ENCODE measurements around the gene LRIG1. TPM values are rescaled to one million over a fixed set of nuclear protein-coding genes. Genes with fewer than 3 reads are reported as not detected.

LRIG1 gene
- total RNA-seq, 1 experiment from 2014 or later: 2.2 TPM

GRCh38 chr3:66437341-66437929 is 63.4 kb downstream of the LRIG1 start:
- Histone ChIP-seq H3K4me2 (ENCODE audit: low read length) (no peak overlapping the region), H3K4me3 (ENCODE audit: low read length) (no peak overlapping the region), H3K9ac (ENCODE audit: low read length) (no peak overlapping the region), H3K79me2 (ENCODE audit: low read length) (no peaks in the 10 kb centered on the region), H3K27ac (ENCODE audit: low read length) (no peak overlapping the region), H3F3A (ENCODE audit: low read length, unreplicated experiment) (no peaks in the 10 kb centered on the region), H4K20me1 (ENCODE audit: low read length) (no peaks in the 10 kb centered on the region), H2AFZ (ENCODE audit: low read length) (no peak overlapping the region), H3K27me3 (ENCODE audit: low read length) (no peaks in the 10 kb centered on the region), H3K9me2 (replicated peaks; ENCODE audit: low read length) (no peaks in the 10 kb centered on the region), H3K9me3 (ENCODE audit: low read length) (no peaks in the 10 kb centered on the region), H3K4me1 (ENCODE audit: insufficient read depth, low read length) (peaks cover 8% of the 10 kb centered on the region; the same call in 1 of the 2 replicates), H3K36me3 (ENCODE audit: low read depth, low read length) (no peaks in the 10 kb centered on the region)
- DNase-seq (no peak), ATAC-seq (no peak)
- intact Hi-C loops (cut with micrococcal nuclease): no loop called here
- ChIA-PET POLR2A (ENCODE audit: unreplicated experiment) (no interaction called here), CTCF (no interaction called here)
- TF ChIP-seq EZH2 (IDR thresholded peaks at IDR 0.05; ENCODE audit: low read length, unreplicated experiment): no peak
- TF ChIP-seq CTCF (conservative IDR thresholded peaks at IDR 0.05; ENCODE audit: low read depth, low read length): no peak
- TF ChIP-seq EZH2phosphoT487 (IDR thresholded peaks at IDR 0.05; ENCODE audit: borderline replicate concordance, low read length): no peak
- BruUV-seq (replicated peaks): no TSS peak

- H3K27me3 ChIP-seq (ENCODE audit: low read length): no peaks in the 10 kb centered on the region
- no peak overlapping the region for H3K9ac ChIP-seq (ENCODE audit: low read length)
- no peaks in the 10 kb centered on the region for H3K9me3 ChIP-seq (ENCODE audit: low read length)
- no peaks in the 10 kb centered on the region for H3K36me3 ChIP-seq (ENCODE audit: low read depth, low read length)
- CTCF ChIA-PET: no interaction called here
- no peaks in the 10 kb centered on the region for H3K9me2 ChIP-seq (replicated peaks; ENCODE audit: low read length)
- H3F3A ChIP-seq (ENCODE audit: low read length, unreplicated experiment): no peaks in the 10 kb centered on the region
- no peak for DNase-seq
- no peaks in the 10 kb centered on the region for H3K79me2 ChIP-seq (ENCODE audit: low read length)
- no peaks in the 10 kb centered on the region for H4K20me1 ChIP-seq (ENCODE audit: low read length)
- H3K4me2 ChIP-seq (ENCODE audit: low read length): no peak overlapping the region
- TF ChIP-seq EZH2 (IDR thresholded peaks at IDR 0.05; ENCODE audit: low read length, unreplicated experiment): no peak
- no peak for TF ChIP-seq CTCF (conservative IDR thresholded peaks at IDR 0.05; ENCODE audit: low read depth, low read length)
- TF ChIP-seq EZH2phosphoT487 (IDR thresholded peaks at IDR 0.05; ENCODE audit: borderline replicate concordance, low read length): no peak
- no TSS peak for BruUV-seq (replicated peaks)
- H3K4me3 ChIP-seq (ENCODE audit: low read length): no peak overlapping the region
- no peak overlapping the region for H3K27ac ChIP-seq (ENCODE audit: low read length)
- H3K4me1 ChIP-seq (ENCODE audit: insufficient read depth, low read length): 0 out of 2 replicates have a peak, but pooled peaks cover under 1% of the 10 kb centered on the region
- ATAC-seq: no peak
- H2AFZ ChIP-seq (ENCODE audit: low read length): no peak overlapping the region
- POLR2A ChIA-PET (ENCODE audit: unreplicated experiment): no interaction called here
- intact Hi-C loops (cut with micrococcal nuclease): no loop called here
Observed at GRCh38 chr3:66435989-66436388, 64.8 kb downstream of the LRIG1 start.

- no peaks in the 10 kb centered on the region for H3K9me3 ChIP-seq (ENCODE audit: low read length)
- ATAC-seq (no peak), DNase-seq (no peak)
- H3K4me3 ChIP-seq (ENCODE audit: low read length): no peak overlapping the region
- no peak overlapping the region for H3K4me2 ChIP-seq (ENCODE audit: low read length)
- H3K79me2 ChIP-seq (ENCODE audit: low read length): no peaks in the 10 kb centered on the region
- H2AFZ ChIP-seq (ENCODE audit: low read length): no peak overlapping the region
- TF ChIP-seq EZH2 (IDR thresholded peaks at IDR 0.05; ENCODE audit: low read length, unreplicated experiment) (no peak), EZH2phosphoT487 (IDR thresholded peaks at IDR 0.05; ENCODE audit: borderline replicate concordance, low read length) (no peak), CTCF (conservative IDR thresholded peaks at IDR 0.05; ENCODE audit: low read depth, low read length) (no peak)
- CTCF ChIA-PET: no interaction called here
- no peaks in the 10 kb centered on the region for H3K27me3 ChIP-seq (ENCODE audit: low read length)
- BruUV-seq (replicated peaks): no TSS peak
- H3K27ac ChIP-seq (ENCODE audit: low read length): no peak overlapping the region
- no peaks in the 10 kb centered on the region for H3K9me2 ChIP-seq (replicated peaks; ENCODE audit: low read length)
- H3K4me1 ChIP-seq (ENCODE audit: insufficient read depth, low read length): no peaks in the 10 kb centered on the region
- H3K9ac ChIP-seq (ENCODE audit: low read length): no peak overlapping the region
- intact Hi-C loops (cut with micrococcal nuclease): no loop called here
- POLR2A ChIA-PET (ENCODE audit: unreplicated experiment): no interaction called here
- no peaks in the 10 kb centered on the region for H4K20me1 ChIP-seq (ENCODE audit: low read length)
- no peaks in the 10 kb centered on the region for H3K36me3 ChIP-seq (ENCODE audit: low read depth, low read length)
- H3F3A ChIP-seq (ENCODE audit: low read length, unreplicated experiment): no peaks in the 10 kb centered on the region
Observed at GRCh38 chr3:66434726-66435125, 66.1 kb downstream of the LRIG1 start.

Measured in PC-3 (cell line).